Liver (tissue), 9 donors: ENCODE measurements around the gene KDM5B. TPM values are rescaled to one million over a fixed set of nuclear protein-coding genes. Genes with fewer than 3 reads are reported as not detected.

Experiments
- DNase-seq: peaks from one replicate; pipeline ENCODE4 v3.0.0-alpha.2; 2017; ENCODE audit warnings: low spot score
- H3K27ac ChIP-seq, 2 donors: one replicate each; pipeline ENCODE4 v1.7.0; 2013; ENCODE audit warnings: inconsistent platforms in 2 of 2, low read length in 2 of 2, control low read depth in 1 of 2, low read depth in 1 of 2, mild to moderate bottlenecking in 1 of 2
- H3K27me3 ChIP-seq, 4 donors: one replicate each; pipeline versions ENCODE4 v1.6.1 to v1.7.0; 2013; ENCODE audit warnings: low read length in 3 of 4, inconsistent platforms in 1 of 4, mild to moderate bottlenecking in 1 of 4, moderate library complexity in 1 of 4; ENCODE audit not compliant: control insufficient read depth in 4 of 4, insufficient read depth in 4 of 4
- H3K36me3 ChIP-seq, 4 donors: one replicate each; pipeline versions ENCODE4 v1.6.1 to v1.7.0; 2013; ENCODE audit warnings: low read length in 3 of 4, mild to moderate bottlenecking in 3 of 4, low read depth in 1 of 4, moderate library complexity in 1 of 4; ENCODE audit not compliant: control insufficient read depth in 4 of 4, insufficient read depth in 3 of 4
- H3K4me1 ChIP-seq, 4 donors: one replicate each; pipeline versions ENCODE4 v1.6.1 to v1.7.0; 2013; ENCODE audit warnings: low read length in 3 of 4, mild to moderate bottlenecking in 3 of 4, moderate library complexity in 1 of 4; ENCODE audit not compliant: control insufficient read depth in 4 of 4, insufficient read depth in 4 of 4
- H3K4me3 ChIP-seq, 3 donors: one replicate each; pipeline versions ENCODE4 v1.6.1 to v1.7.0; 2013; ENCODE audit warnings: low read length in 3 of 3, control low read depth in 1 of 3, low read depth in 1 of 3, mild to moderate bottlenecking in 1 of 3
- H3K9ac ChIP-seq, 2 donors: one replicate each; pipeline ENCODE4 v1.7.0; 2013; ENCODE audit warnings: low read length in 2 of 2, mild to moderate bottlenecking in 2 of 2, moderate library complexity in 2 of 2, control low read depth in 1 of 2, low read depth in 1 of 2
- H3K9me3 ChIP-seq, 4 donors: one replicate each; pipeline versions ENCODE4 v1.6.1 to v1.7.0; 2013; ENCODE audit warnings: low read length in 3 of 4; ENCODE audit not compliant: control insufficient read depth in 4 of 4
- EGR1 ChIP-seq, 2 donors: IDR thresholded peaks; 2 replicates each; pipeline ENCODE4 v1.6.1; 2016 to 2018; ENCODE audit warnings: antibody characterized with exemption in 2 of 2, low read depth in 2 of 2
- FOXA1 ChIP-seq: IDR thresholded peaks from 2 replicates; pipeline ENCODE4 v1.6.1; 2016; ENCODE audit warnings: antibody characterized with exemption
- FOXA2 ChIP-seq: IDR thresholded peaks from 2 replicates; pipeline ENCODE4 v1.6.1; 2016; ENCODE audit warnings: antibody characterized with exemption
- GABPA ChIP-seq, 2 donors: IDR thresholded peaks in 1 of 2; conservative IDR thresholded peaks in 1 of 2; 2 replicates each; pipeline ENCODE4 v1.6.1; 2016; ENCODE audit warnings: antibody characterized with exemption in 2 of 2, mild to moderate bottlenecking in 1 of 2, moderate library complexity in 1 of 2
- HNF4A ChIP-seq, 2 donors: conservative IDR thresholded peaks; 2 replicates each; pipeline ENCODE4 v1.6.1; 2016; ENCODE audit warnings: antibody characterized with exemption in 2 of 2, mild to moderate bottlenecking in 2 of 2
- HNF4G ChIP-seq: IDR thresholded peaks from 2 replicates; pipeline ENCODE4 v1.6.1; 2016; ENCODE audit warnings: antibody characterized with exemption
- JUND ChIP-seq, 2 donors: IDR thresholded peaks; 2 replicates each; pipeline ENCODE4 v1.6.1; 2016; ENCODE audit warnings: antibody characterized with exemption in 2 of 2
- NR2F2 ChIP-seq: IDR thresholded peaks from 2 replicates; pipeline ENCODE4 v1.6.1; 2016; ENCODE audit warnings: antibody characterized with exemption
- RAD21 ChIP-seq, 2 donors: IDR thresholded peaks; 2 replicates each; pipeline ENCODE4 v1.6.1; 2016; ENCODE audit warnings: antibody characterized with exemption in 2 of 2, mild to moderate bottlenecking in 2 of 2
- RXRA ChIP-seq, 2 donors: IDR thresholded peaks; 2 replicates each; pipeline ENCODE4 v1.6.1; 2017 to 2018; ENCODE audit warnings: antibody characterized with exemption in 2 of 2, mild to moderate bottlenecking in 1 of 2
- SP1 ChIP-seq: IDR thresholded peaks from 2 replicates; pipeline ENCODE4 v1.6.1; 2018; ENCODE audit warnings: antibody characterized with exemption, mild to moderate bottlenecking
- TAF1 ChIP-seq: conservative IDR thresholded peaks from 2 replicates; pipeline ENCODE4 v1.6.1; 2016; ENCODE audit warnings: antibody characterized with exemption, mild to moderate bottlenecking
- YY1 ChIP-seq: IDR thresholded peaks from 2 replicates; pipeline ENCODE4 v1.6.1; 2016; ENCODE audit warnings: antibody characterized with exemption, mild to moderate bottlenecking
- WGBS: extraction: QIAGEN DNeasy Blood & Tissue Kit; methylation state at CpG from one replicate; pipeline ENCODE4 v1.1.7; 2013; 5-methylcytosine and 5-hydroxymethylcytosine counted together
- polyA plus RNA-seq, 2 donors: library from polyadenylated mRNA; stranded (reverse) in 1 of 2; unstranded in 1 of 2; fragments of 200-250 nt in 1 of 2; fragments of >200 nt in 1 of 2; fragmentation: Nextera tagmentation in 1 of 2; extraction: Ambion mirVana in 1 of 2; gene quantifications; one replicate each; pipeline versions ENCODE4 v1.2.1 to v1.2.3, GENCODE V29; 2013 to 2015
- total RNA-seq, 2 donors: library from RNA; depleted of rRNA; stranded (reverse); fragments of >200 nt; gene quantifications; one replicate each; pipeline ENCODE4 v1.2.3, GENCODE V29; 2014
- TF ChIP-seq, protein P1 (sequence below): fragments of 150-350 bp; IDR thresholded peaks from 2 replicates; pipeline ENCODE4 v1.5.1; 2017; ENCODE audit warnings: improper control_type of control experiment, low read depth, low read length; ENCODE audit not compliant: missing input control
- TF ChIP-seq, protein P2 (sequence below): IDR thresholded peaks from 2 replicates; pipeline ENCODE4 v1.6.1; 2016; ENCODE audit warnings: antibody characterized with exemption
- TF ChIP-seq, protein P3 (sequence below): IDR thresholded peaks from 2 replicates; pipeline ENCODE4 v1.6.1; 2016; ENCODE audit warnings: antibody characterized with exemption, mild to moderate bottlenecking
- TF ChIP-seq, protein P4 (sequence below): IDR thresholded peaks from 2 replicates; pipeline ENCODE4 v1.6.1; 2016; ENCODE audit warnings: antibody characterized with exemption
- TF ChIP-seq, protein P5 (sequence below): IDR thresholded peaks from 2 replicates; pipeline ENCODE4 v1.6.1; 2016; ENCODE audit warnings: antibody characterized with exemption
- donor health status: healthy.
- donor health status: healthy.
- donor health status: healthy.
- donor health status: healthy.
- donor health status: healthy.

Gene KDM5B
- total and polyA plus RNA-seq, 4 donors, result 3.4 to 33.7 (median 14.8) TPM

DNA sequence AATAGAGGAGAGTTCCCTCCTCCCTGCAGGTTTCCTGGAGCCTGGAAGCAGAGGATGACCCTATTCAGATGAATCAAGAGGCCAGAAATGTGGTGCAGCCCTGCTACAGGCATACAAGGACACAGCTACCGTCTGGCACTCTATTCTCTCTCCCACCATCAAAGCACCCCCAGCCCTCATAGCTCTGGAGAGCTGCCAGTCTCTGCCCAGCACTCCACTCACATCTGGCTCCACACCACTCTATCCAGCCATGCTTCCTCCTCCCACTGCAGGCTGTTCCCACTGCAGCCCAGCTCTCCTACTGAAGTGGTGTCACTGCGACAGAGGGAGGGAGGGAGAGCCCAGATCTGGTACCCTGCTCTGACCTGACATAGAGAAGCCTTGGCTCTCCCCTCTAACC lies 116.4 kb downstream of the KDM5B start:
- Histone ChIP-seq H3K36me3 (no peaks in the 10 kb centered on the region), H3K9me3 (no peaks in the 10 kb centered on the region), H3K4me1 (no peaks in the 10 kb centered on the region), H3K4me3 (no peak overlapping the region), H3K27me3 (peaks cover 0 to 4% (median 2%) of the 10 kb centered on the region in 4 donors), H3K9ac (no peak overlapping the region), H3K27ac (no peak overlapping the region)
- no peak for TF ChIP-seq RXRA (IDR thresholded peaks at IDR 0.05)
- TF ChIP-seq, protein P1, sequence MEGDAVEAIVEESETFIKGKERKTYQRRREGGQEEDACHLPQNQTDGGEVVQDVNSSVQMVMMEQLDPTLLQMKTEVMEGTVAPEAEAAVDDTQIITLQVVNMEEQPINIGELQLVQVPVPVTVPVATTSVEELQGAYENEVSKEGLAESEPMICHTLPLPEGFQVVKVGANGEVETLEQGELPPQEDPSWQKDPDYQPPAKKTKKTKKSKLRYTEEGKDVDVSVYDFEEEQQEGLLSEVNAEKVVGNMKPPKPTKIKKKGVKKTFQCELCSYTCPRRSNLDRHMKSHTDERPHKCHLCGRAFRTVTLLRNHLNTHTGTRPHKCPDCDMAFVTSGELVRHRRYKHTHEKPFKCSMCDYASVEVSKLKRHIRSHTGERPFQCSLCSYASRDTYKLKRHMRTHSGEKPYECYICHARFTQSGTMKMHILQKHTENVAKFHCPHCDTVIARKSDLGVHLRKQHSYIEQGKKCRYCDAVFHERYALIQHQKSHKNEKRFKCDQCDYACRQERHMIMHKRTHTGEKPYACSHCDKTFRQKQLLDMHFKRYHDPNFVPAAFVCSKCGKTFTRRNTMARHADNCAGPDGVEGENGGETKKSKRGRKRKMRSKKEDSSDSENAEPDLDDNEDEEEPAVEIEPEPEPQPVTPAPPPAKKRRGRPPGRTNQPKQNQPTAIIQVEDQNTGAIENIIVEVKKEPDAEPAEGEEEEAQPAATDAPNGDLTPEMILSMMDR, result no peak
- no peak for TF ChIP-seq HNF4G
- no peak for TF ChIP-seq FOXA2
- TF ChIP-seq RAD21 (IDR thresholded peaks at IDR 0.05), result no peak
- TF ChIP-seq FOXA1, result no peak
- TF ChIP-seq, protein P2, sequence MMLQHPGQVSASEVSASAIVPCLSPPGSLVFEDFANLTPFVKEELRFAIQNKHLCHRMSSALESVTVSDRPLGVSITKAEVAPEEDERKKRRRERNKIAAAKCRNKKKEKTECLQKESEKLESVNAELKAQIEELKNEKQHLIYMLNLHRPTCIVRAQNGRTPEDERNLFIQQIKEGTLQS, result no peak
- no peak for TF ChIP-seq SP1
- TF ChIP-seq HNF4A (conservative IDR thresholded peaks at IDR 0.05), result no peak
- no peak for TF ChIP-seq NR2F2
- TF ChIP-seq, protein P3, sequence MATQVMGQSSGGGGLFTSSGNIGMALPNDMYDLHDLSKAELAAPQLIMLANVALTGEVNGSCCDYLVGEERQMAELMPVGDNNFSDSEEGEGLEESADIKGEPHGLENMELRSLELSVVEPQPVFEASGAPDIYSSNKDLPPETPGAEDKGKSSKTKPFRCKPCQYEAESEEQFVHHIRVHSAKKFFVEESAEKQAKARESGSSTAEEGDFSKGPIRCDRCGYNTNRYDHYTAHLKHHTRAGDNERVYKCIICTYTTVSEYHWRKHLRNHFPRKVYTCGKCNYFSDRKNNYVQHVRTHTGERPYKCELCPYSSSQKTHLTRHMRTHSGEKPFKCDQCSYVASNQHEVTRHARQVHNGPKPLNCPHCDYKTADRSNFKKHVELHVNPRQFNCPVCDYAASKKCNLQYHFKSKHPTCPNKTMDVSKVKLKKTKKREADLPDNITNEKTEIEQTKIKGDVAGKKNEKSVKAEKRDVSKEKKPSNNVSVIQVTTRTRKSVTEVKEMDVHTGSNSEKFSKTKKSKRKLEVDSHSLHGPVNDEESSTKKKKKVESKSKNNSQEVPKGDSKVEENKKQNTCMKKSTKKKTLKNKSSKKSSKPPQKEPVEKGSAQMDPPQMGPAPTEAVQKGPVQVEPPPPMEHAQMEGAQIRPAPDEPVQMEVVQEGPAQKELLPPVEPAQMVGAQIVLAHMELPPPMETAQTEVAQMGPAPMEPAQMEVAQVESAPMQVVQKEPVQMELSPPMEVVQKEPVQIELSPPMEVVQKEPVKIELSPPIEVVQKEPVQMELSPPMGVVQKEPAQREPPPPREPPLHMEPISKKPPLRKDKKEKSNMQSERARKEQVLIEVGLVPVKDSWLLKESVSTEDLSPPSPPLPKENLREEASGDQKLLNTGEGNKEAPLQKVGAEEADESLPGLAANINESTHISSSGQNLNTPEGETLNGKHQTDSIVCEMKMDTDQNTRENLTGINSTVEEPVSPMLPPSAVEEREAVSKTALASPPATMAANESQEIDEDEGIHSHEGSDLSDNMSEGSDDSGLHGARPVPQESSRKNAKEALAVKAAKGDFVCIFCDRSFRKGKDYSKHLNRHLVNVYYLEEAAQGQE, result no peak
- TF ChIP-seq YY1, result no peak
- TF ChIP-seq, protein P4, sequence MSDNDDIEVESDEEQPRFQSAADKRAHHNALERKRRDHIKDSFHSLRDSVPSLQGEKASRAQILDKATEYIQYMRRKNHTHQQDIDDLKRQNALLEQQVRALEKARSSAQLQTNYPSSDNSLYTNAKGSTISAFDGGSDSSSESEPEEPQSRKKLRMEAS, result no peak
- no peak for TF ChIP-seq JUND (IDR thresholded peaks at IDR 0.05)
- no peak for TF ChIP-seq EGR1 (IDR thresholded peaks at IDR 0.05; ENCODE audit: low read depth in 2 of 2)
- no peak for TF ChIP-seq GABPA (IDR thresholded peaks at IDR 0.05 in 1 of 2, conservative IDR thresholded peaks at IDR 0.05 in 1 of 2)
- no peak for TF ChIP-seq TAF1
- TF ChIP-seq, protein P5, sequence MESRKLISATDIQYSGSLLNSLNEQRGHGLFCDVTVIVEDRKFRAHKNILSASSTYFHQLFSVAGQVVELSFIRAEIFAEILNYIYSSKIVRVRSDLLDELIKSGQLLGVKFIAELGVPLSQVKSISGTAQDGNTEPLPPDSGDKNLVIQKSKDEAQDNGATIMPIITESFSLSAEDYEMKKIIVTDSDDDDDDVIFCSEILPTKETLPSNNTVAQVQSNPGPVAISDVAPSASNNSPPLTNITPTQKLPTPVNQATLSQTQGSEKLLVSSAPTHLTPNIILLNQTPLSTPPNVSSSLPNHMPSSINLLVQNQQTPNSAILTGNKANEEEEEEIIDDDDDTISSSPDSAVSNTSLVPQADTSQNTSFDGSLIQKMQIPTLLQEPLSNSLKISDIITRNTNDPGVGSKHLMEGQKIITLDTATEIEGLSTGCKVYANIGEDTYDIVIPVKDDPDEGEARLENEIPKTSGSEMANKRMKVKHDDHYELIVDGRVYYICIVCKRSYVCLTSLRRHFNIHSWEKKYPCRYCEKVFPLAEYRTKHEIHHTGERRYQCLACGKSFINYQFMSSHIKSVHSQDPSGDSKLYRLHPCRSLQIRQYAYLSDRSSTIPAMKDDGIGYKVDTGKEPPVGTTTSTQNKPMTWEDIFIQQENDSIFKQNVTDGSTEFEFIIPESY, result no peak
- DNase-seq, result no peak
- 50% methylated on average over 2 of the region's 2 CpGs for WGBS
